Measurements from ENCODE around the gene RNF141. TPM values are rescaled to one million over a fixed set of nuclear protein-coding genes. Genes with fewer than 3 reads are reported as not detected.

The RNF141 gene
- total and polyA plus RNA-seq, 2 donors (not counting 1 experiment from before 2014, with no cell fraction given) = 32.5 to 43.5 TPM

GRCh38 chr11:10567446-10567845 lies 26.5 kb upstream of the RNF141 start:
- H3K27ac ChIP-seq (ENCODE audit: insufficient read depth, low read length) = no peak overlapping the region
- DNase-seq (ENCODE audit: low read depth in 2 of 2) = no peak
- H3K27me3 ChIP-seq (ENCODE audit: control insufficient read depth, insufficient read depth, low read length) = no peaks in the 10 kb centered on the region
- no peaks in the 10 kb centered on the region for H3K4me1 ChIP-seq (ENCODE audit: control insufficient read depth, extremely low read depth, insufficient read depth, low read length)
- no peak overlapping the region for H2AFZ ChIP-seq (ENCODE audit: low read length)
- H3K79me2 ChIP-seq (ENCODE audit: control insufficient read depth, insufficient read depth, low read length) = no peaks in the 10 kb centered on the region
- no peaks in the 10 kb centered on the region for H4K20me1 ChIP-seq (ENCODE audit: control insufficient read depth, extremely low read depth, insufficient read depth, low read length)
- no peak overlapping the region for H3K9ac ChIP-seq (ENCODE audit: insufficient read depth, low read length)
- H3K4me2 ChIP-seq (ENCODE audit: extremely low read depth, insufficient read depth, low read length) = no peak overlapping the region
- no peaks in the 10 kb centered on the region for H3K36me3 ChIP-seq (ENCODE audit: control insufficient read depth, insufficient read depth, low read length)
- H3K4me3 ChIP-seq (replicated peaks in 1 of 4; ENCODE audit: control extremely low read depth in 1 of 4, insufficient read depth in 1 of 4, low read depth in 3 of 4, low read length in 4 of 4) = no peak overlapping the region
- no peak for TF ChIP-seq EZH2 (IDR thresholded peaks at IDR 0.05; ENCODE audit: low read length, missing control alignments)
- no peak for TF ChIP-seq CTCF (conservative IDR thresholded peaks at IDR 0.05 in 1 of 2, IDR thresholded peaks at IDR 0.05 in 1 of 2; ENCODE audit: low read depth in 1 of 2, low read length in 2 of 2)
- no peaks in the 10 kb centered on the region for H3K9me3 ChIP-seq (ENCODE audit: control insufficient read depth, insufficient read depth, low read depth, low read length)

GRCh38 chr11:10566257-10566957 lies 25.4 kb upstream of the RNF141 start:
- Histone ChIP-seq H4K20me1 (ENCODE audit: control insufficient read depth, extremely low read depth, insufficient read depth, low read length) (no peaks in the 10 kb centered on the region), H3K9me3 (ENCODE audit: control insufficient read depth, insufficient read depth, low read depth, low read length) (no peaks in the 10 kb centered on the region), H2AFZ (ENCODE audit: low read length) (no peak overlapping the region), H3K36me3 (ENCODE audit: control insufficient read depth, insufficient read depth, low read length) (no peaks in the 10 kb centered on the region), H3K9ac (ENCODE audit: insufficient read depth, low read length) (no peak overlapping the region), H3K79me2 (ENCODE audit: control insufficient read depth, insufficient read depth, low read length) (no peaks in the 10 kb centered on the region), H3K27ac (ENCODE audit: insufficient read depth, low read length) (no peak overlapping the region), H3K4me3 (replicated peaks in 1 of 4; ENCODE audit: control extremely low read depth in 1 of 4, insufficient read depth in 1 of 4, low read depth in 3 of 4, low read length in 4 of 4) (no peak overlapping the region), H3K27me3 (ENCODE audit: control insufficient read depth, insufficient read depth, low read length) (no peaks in the 10 kb centered on the region), H3K4me2 (ENCODE audit: extremely low read depth, insufficient read depth, low read length) (no peak overlapping the region), H3K4me1 (ENCODE audit: control insufficient read depth, extremely low read depth, insufficient read depth, low read length) (no peaks in the 10 kb centered on the region)
- no peak for DNase-seq (ENCODE audit: low read depth in 2 of 2)
- TF ChIP-seq CTCF (conservative IDR thresholded peaks at IDR 0.05 in 1 of 2, IDR thresholded peaks at IDR 0.05 in 1 of 2; ENCODE audit: low read depth in 1 of 2, low read length in 2 of 2) (no peak), EZH2 (IDR thresholded peaks at IDR 0.05; ENCODE audit: low read length, missing control alignments) (no peak)

GRCh38 chr11:10565493-10565892 lies 24.5 kb upstream of the RNF141 start:
- H2AFZ ChIP-seq (ENCODE audit: low read length) = no peak overlapping the region

More at GRCh38 chr11:10565493-10565892, 24.5 kb upstream of the RNF141 start:
- no peaks in the 10 kb centered on the region for H3K9me3 ChIP-seq (ENCODE audit: control insufficient read depth, insufficient read depth, low read depth, low read length)
- no peak for DNase-seq (ENCODE audit: low read depth in 2 of 2)
- no peak overlapping the region for H3K9ac ChIP-seq (ENCODE audit: insufficient read depth, low read length)
- no peak overlapping the region for H3K4me3 ChIP-seq (replicated peaks in 1 of 4; ENCODE audit: control extremely low read depth in 1 of 4, insufficient read depth in 1 of 4, low read depth in 3 of 4, low read length in 4 of 4)
- H3K79me2 ChIP-seq (ENCODE audit: control insufficient read depth, insufficient read depth, low read length) = no peaks in the 10 kb centered on the region
- TF ChIP-seq EZH2 (IDR thresholded peaks at IDR 0.05; ENCODE audit: low read length, missing control alignments) = no peak
- no peak for TF ChIP-seq CTCF (conservative IDR thresholded peaks at IDR 0.05 in 1 of 2, IDR thresholded peaks at IDR 0.05 in 1 of 2; ENCODE audit: low read depth in 1 of 2, low read length in 2 of 2)
- H3K36me3 ChIP-seq (ENCODE audit: control insufficient read depth, insufficient read depth, low read length) = no peaks in the 10 kb centered on the region
- H3K27ac ChIP-seq (ENCODE audit: insufficient read depth, low read length) = no peak overlapping the region
- H4K20me1 ChIP-seq (ENCODE audit: control insufficient read depth, extremely low read depth, insufficient read depth, low read length) = no peaks in the 10 kb centered on the region
- no peaks in the 10 kb centered on the region for H3K4me1 ChIP-seq (ENCODE audit: control insufficient read depth, extremely low read depth, insufficient read depth, low read length)
- H3K27me3 ChIP-seq (ENCODE audit: control insufficient read depth, insufficient read depth, low read length) = no peaks in the 10 kb centered on the region
- no peak overlapping the region for H3K4me2 ChIP-seq (ENCODE audit: extremely low read depth, insufficient read depth, low read length)

All from fibroblast of lung (primary cell).